ENCODE results near the gene ZNF581. TPM values are rescaled to one million over a fixed set of nuclear protein-coding genes. Genes with fewer than 3 reads are reported as not detected.

ZNF581 gene
- polyA plus RNA-seq, 1 of the 3 experiments (the other 2 are of a cell fraction), result 24.7 TPM

- TF ChIP-seq TAF1 (IDR thresholded peaks at IDR 0.05; ENCODE audit: borderline replicate concordance, low read depth, low read length), result no peak
- TF ChIP-seq, protein P1, sequence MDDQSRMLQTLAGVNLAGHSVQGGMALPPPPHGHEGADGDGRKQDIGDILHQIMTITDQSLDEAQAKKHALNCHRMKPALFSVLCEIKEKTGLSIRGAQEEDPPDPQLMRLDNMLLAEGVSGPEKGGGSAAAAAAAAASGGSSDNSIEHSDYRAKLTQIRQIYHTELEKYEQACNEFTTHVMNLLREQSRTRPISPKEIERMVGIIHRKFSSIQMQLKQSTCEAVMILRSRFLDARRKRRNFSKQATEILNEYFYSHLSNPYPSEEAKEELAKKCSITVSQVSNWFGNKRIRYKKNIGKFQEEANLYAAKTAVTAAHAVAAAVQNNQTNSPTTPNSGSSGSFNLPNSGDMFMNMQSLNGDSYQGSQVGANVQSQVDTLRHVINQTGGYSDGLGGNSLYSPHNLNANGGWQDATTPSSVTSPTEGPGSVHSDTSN (IDR thresholded peaks at IDR 0.05), result no peak
- no peak for TF ChIP-seq NRF1 (IDR thresholded peaks at IDR 0.05; ENCODE audit: low read depth, low read length)
Measured at GRCh38 chr19:55687281-55688201, 44.1 kb downstream of the ZNF581 start (continued).

DNA sequence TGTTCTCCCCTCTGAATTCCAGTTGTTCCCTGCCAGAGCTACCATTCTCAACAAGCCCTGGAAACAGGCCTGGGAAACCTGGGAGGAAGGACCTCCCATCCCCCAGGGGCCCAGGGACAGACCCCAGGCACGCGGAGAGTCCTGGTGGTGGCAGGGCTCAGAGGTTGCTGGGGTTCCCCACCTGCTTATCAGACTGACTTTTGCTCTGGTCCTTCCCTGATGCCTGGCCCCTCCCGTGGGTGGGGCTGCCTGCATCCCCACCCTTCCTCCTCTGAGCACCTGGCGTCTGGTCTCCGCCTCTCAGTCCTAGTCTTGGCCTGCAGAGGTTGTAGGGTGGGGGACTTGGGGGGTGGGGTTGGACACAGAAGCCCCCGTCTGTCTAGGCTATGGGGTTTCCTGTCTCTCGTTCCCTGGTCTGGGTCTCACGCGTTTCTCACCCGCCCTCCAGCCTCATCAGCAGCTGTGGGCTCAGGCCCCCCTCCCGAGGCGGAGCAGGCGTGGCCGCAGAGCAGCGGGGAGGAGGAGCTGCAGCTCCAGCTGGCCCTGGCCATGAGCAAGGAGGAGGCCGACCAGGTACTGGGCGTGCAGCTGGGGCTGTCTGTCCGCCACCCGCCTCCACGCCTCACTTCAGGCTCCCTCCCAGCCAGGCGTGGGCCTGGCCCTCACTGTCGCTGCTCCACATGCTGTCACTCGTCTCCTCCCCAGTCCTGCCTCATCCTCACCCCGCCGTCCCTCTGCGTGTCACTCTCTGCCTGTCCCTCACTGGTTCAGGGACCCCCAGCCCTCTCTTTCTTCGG is 45.2 kb downstream of the ZNF581 start:
- no peaks in the 10 kb centered on the region for H3K9me2 ChIP-seq
- no peaks in the 10 kb centered on the region for H3K4me1 ChIP-seq (ENCODE audit: control insufficient read depth in 1 of 2, insufficient read depth in 2 of 2, low read depth in 1 of 2, low read length in 1 of 2)
- H3K79me2 ChIP-seq (ENCODE audit: insufficient read depth), result peaks cover 27% of the 10 kb centered on the region
- no peak overlapping the region for H3K27ac ChIP-seq (ENCODE audit: low read depth in 2 of 2, low read length in 1 of 2)
- no peaks in the 10 kb centered on the region for H3K27me3 ChIP-seq (ENCODE audit: insufficient read depth)
- TF ChIP-seq RAD21 (IDR thresholded peaks at IDR 0.05; ENCODE audit: low read length) (no peak), SIN3A (IDR thresholded peaks at IDR 0.05; ENCODE audit: borderline replicate concordance, low read depth, low read length) (no peak), TCF12 (IDR thresholded peaks at IDR 0.05) (no peak), NRF1 (IDR thresholded peaks at IDR 0.05; ENCODE audit: low read depth, low read length) (no peak), EP300 (IDR thresholded peaks at IDR 0.05; ENCODE audit: borderline replicate concordance in 1 of 2, low read depth in 1 of 2, low read length in 1 of 2) (no peak), GATA2 (CRISPR knock-in tag; IDR thresholded peaks at IDR 0.05) (no peak)
- TF ChIP-seq, protein P1 (IDR thresholded peaks at IDR 0.05), result no peak
- TF ChIP-seq, protein P2, sequence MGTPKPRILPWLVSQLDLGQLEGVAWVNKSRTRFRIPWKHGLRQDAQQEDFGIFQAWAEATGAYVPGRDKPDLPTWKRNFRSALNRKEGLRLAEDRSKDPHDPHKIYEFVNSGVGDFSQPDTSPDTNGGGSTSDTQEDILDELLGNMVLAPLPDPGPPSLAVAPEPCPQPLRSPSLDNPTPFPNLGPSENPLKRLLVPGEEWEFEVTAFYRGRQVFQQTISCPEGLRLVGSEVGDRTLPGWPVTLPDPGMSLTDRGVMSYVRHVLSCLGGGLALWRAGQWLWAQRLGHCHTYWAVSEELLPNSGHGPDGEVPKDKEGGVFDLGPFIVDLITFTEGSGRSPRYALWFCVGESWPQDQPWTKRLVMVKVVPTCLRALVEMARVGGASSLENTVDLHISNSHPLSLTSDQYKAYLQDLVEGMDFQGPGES (IDR thresholded peaks at IDR 0.05; ENCODE audit: low read depth, low read length), result no peak
- TF ChIP-seq, protein P3, sequence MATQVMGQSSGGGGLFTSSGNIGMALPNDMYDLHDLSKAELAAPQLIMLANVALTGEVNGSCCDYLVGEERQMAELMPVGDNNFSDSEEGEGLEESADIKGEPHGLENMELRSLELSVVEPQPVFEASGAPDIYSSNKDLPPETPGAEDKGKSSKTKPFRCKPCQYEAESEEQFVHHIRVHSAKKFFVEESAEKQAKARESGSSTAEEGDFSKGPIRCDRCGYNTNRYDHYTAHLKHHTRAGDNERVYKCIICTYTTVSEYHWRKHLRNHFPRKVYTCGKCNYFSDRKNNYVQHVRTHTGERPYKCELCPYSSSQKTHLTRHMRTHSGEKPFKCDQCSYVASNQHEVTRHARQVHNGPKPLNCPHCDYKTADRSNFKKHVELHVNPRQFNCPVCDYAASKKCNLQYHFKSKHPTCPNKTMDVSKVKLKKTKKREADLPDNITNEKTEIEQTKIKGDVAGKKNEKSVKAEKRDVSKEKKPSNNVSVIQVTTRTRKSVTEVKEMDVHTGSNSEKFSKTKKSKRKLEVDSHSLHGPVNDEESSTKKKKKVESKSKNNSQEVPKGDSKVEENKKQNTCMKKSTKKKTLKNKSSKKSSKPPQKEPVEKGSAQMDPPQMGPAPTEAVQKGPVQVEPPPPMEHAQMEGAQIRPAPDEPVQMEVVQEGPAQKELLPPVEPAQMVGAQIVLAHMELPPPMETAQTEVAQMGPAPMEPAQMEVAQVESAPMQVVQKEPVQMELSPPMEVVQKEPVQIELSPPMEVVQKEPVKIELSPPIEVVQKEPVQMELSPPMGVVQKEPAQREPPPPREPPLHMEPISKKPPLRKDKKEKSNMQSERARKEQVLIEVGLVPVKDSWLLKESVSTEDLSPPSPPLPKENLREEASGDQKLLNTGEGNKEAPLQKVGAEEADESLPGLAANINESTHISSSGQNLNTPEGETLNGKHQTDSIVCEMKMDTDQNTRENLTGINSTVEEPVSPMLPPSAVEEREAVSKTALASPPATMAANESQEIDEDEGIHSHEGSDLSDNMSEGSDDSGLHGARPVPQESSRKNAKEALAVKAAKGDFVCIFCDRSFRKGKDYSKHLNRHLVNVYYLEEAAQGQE (IDR thresholded peaks at IDR 0.05; ENCODE audit: low read depth, low read length), result no peak
- no peak overlapping the region for H3K9ac ChIP-seq
- ChIA-PET POLR2A (no interaction called here), CTCF (interaction anchor here (1.0 kb wide), 1 partner anchor 15 kb away, joined by 3 read pairs; no protein-coding TSS in a partner anchor)
- H3F3A ChIP-seq (replicated peaks; ENCODE audit: insufficient read depth), result no peaks in the 10 kb centered on the region
- no peak overlapping the region for H3K4me3 ChIP-seq (ENCODE audit: low read depth in 2 of 2, low read length in 1 of 2)
- H3K9me3 ChIP-seq, result no peaks in the 10 kb centered on the region
- H3K4me2 ChIP-seq, result no peak overlapping the region
- H2AFZ ChIP-seq (ENCODE audit: low read depth), result no peak overlapping the region
- H4K20me1 ChIP-seq (ENCODE audit: insufficient read depth), result peaks cover 44% of the 10 kb centered on the region
- DNase-seq, result no peak
- WGBS (ENCODE audit: low lambda C conversion rate), result 92% methylated on average over 20 of the region's 27 CpGs
- peaks cover 0 to 71% of the 10 kb centered on the region in 2 experiments for H3K36me3 ChIP-seq (replicated peaks in 1 of 2; ENCODE audit: control insufficient read depth in 1 of 2, insufficient read depth in 2 of 2, low read length in 1 of 2)

Measured in SK-N-SH (cell line).